Measurements from ENCODE around the gene TASOR2. TPM values are rescaled to one million over a fixed set of nuclear protein-coding genes. Genes with fewer than 3 reads are reported as not detected.

TASOR2 gene
- total RNA-seq, 2 experiments from 2014 or later: 50.0 to 51.0 TPM

DNA sequence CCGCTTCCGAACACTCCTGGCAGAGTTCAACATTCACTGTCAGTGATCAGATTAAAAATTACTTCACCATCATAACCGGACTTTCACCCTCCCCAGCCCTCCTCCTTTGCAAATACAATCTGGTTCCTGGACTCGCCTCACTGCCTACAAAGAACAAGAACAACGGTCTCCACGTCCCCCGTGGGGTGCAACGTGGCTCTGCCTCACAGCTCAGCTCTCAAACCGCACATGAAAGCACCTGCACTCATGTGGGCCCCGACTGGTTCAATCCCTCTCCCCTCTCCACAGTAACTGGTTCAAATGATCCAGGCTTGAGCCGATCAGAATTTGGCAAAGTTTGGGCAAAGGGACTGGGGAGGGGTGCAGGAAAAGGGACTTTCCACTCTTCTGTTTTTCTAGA, 39.3 kb upstream of the TASOR2 start:
- H3K9me3 ChIP-seq (ENCODE audit: control insufficient read depth in 1 of 2, insufficient read depth in 1 of 2, low read length in 2 of 2): no peaks in the 10 kb centered on the region
- Mint-ChIP-seq H3K4me3 (no peak overlapping the region), H3K4me1 (ENCODE audit: low read depth) (no peaks in the 10 kb centered on the region), H3K36me3 (ENCODE audit: low read depth) (peaks cover 54% of the 10 kb centered on the region), H3K27ac (no peak overlapping the region), H3K27me3 (no peaks in the 10 kb centered on the region), H3K9me3 (no peaks in the 10 kb centered on the region)
- H3K27ac ChIP-seq (ENCODE audit: low read depth in 1 of 2, low read length in 2 of 2): no peak overlapping the region
- H3K4me1 ChIP-seq (ENCODE audit: insufficient read depth, low read length): no peaks in the 10 kb centered on the region
- intact Hi-C loops (cut with DNase I, micrococcal nuclease): no loop called here
- TF ChIP-seq, protein P1, sequence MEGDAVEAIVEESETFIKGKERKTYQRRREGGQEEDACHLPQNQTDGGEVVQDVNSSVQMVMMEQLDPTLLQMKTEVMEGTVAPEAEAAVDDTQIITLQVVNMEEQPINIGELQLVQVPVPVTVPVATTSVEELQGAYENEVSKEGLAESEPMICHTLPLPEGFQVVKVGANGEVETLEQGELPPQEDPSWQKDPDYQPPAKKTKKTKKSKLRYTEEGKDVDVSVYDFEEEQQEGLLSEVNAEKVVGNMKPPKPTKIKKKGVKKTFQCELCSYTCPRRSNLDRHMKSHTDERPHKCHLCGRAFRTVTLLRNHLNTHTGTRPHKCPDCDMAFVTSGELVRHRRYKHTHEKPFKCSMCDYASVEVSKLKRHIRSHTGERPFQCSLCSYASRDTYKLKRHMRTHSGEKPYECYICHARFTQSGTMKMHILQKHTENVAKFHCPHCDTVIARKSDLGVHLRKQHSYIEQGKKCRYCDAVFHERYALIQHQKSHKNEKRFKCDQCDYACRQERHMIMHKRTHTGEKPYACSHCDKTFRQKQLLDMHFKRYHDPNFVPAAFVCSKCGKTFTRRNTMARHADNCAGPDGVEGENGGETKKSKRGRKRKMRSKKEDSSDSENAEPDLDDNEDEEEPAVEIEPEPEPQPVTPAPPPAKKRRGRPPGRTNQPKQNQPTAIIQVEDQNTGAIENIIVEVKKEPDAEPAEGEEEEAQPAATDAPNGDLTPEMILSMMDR (IDR thresholded peaks at IDR 0.05): no peak
- H3K36me3 ChIP-seq (ENCODE audit: insufficient read depth, low read length): peaks cover 30% of the 10 kb centered on the region
- ATAC-seq (ENCODE audit: poor library complexity): no peak
- POLR2A ChIA-PET: no interaction called here
- no peak overlapping the region for H3K4me3 ChIP-seq (ENCODE audit: low read length)
- CTCF ChIA-PET: interaction anchor here (1.4 kb wide), 1 partner anchor 16 kb away, joined by 4 read pairs; no protein-coding TSS in a partner anchor
- H3K27me3 ChIP-seq (ENCODE audit: control insufficient read depth in 1 of 2, insufficient read depth in 2 of 2, low read length in 2 of 2): no peaks in the 10 kb centered on the region
- DNase-seq: no peak

- Mint-ChIP-seq H3K27ac (no peak overlapping the region), H3K4me1 (ENCODE audit: low read depth) (no peaks in the 10 kb centered on the region), H3K4me3 (no peak overlapping the region), H3K9me3 (no peaks in the 10 kb centered on the region), H3K27me3 (no peaks in the 10 kb centered on the region), H3K36me3 (ENCODE audit: low read depth) (peaks cover 50% of the 10 kb centered on the region)
- DNase-seq (no peak), ATAC-seq (ENCODE audit: poor library complexity) (no peak)
- no peak overlapping the region for H3K27ac ChIP-seq (ENCODE audit: low read depth in 1 of 2, low read length in 2 of 2)
- H3K9me3 ChIP-seq (ENCODE audit: control insufficient read depth in 1 of 2, insufficient read depth in 1 of 2, low read length in 2 of 2): no peaks in the 10 kb centered on the region
- ChIA-PET POLR2A (no interaction called here), CTCF (no interaction called here)
- intact Hi-C loops (cut with DNase I, micrococcal nuclease): no loop called here
- no peak overlapping the region for H3K4me3 ChIP-seq (ENCODE audit: low read length)
- H3K36me3 ChIP-seq (ENCODE audit: insufficient read depth, low read length): peaks cover 26% of the 10 kb centered on the region
- TF ChIP-seq, protein P1 (IDR thresholded peaks at IDR 0.05): no peak
- no peaks in the 10 kb centered on the region for H3K27me3 ChIP-seq (ENCODE audit: control insufficient read depth in 1 of 2, insufficient read depth in 2 of 2, low read length in 2 of 2)
- no peaks in the 10 kb centered on the region for H3K4me1 ChIP-seq (ENCODE audit: insufficient read depth, low read length)
Observed at GRCh38 chr10:5645944-5646617, 38.6 kb upstream of the TASOR2 start.

GRCh38 chr10:5647507-5648240, 37.0 kb upstream of the TASOR2 start:
- no peaks in the 10 kb centered on the region for H3K9me3 Mint-ChIP-seq
- ChIA-PET CTCF (no interaction called here), POLR2A (no interaction called here)
- DNase-seq: no peak
- no peaks in the 10 kb centered on the region for H3K4me1 Mint-ChIP-seq (ENCODE audit: low read depth)
- Histone ChIP-seq H3K36me3 (ENCODE audit: insufficient read depth, low read length) (peaks cover 19% of the 10 kb centered on the region), H3K4me3 (ENCODE audit: low read length) (no peak overlapping the region), H3K27ac (ENCODE audit: low read depth in 1 of 2, low read length in 2 of 2) (no peak overlapping the region), H3K9me3 (ENCODE audit: control insufficient read depth in 1 of 2, insufficient read depth in 1 of 2, low read length in 2 of 2) (no peaks in the 10 kb centered on the region), H3K27me3 (ENCODE audit: control insufficient read depth in 1 of 2, insufficient read depth in 2 of 2, low read length in 2 of 2) (no peaks in the 10 kb centered on the region), H3K4me1 (ENCODE audit: insufficient read depth, low read length) (no peaks in the 10 kb centered on the region)
- intact Hi-C loops (cut with DNase I, micrococcal nuclease): no loop called here
- peaks cover 35% of the 10 kb centered on the region for H3K36me3 Mint-ChIP-seq (ENCODE audit: low read depth)
- TF ChIP-seq, protein P1 (IDR thresholded peaks at IDR 0.05): no peak
- H3K4me3 Mint-ChIP-seq: no peak overlapping the region
- no peak overlapping the region for H3K27ac Mint-ChIP-seq
- no peak for ATAC-seq (ENCODE audit: poor library complexity)
- H3K27me3 Mint-ChIP-seq: no peaks in the 10 kb centered on the region

Data from CD4-positive, alpha-beta T cell (primary cell).